H9 (cell line): Measurements from ENCODE around the gene SSBP3. TPM values are rescaled to one million over a fixed set of nuclear protein-coding genes. Genes with fewer than 3 reads are reported as not detected.

Experiments used
- DNase-seq: peaks from one replicate; pipeline ENCODE4 v3.0.0-alpha.2; 2017
- H2AFZ ChIP-seq: one replicate; pipeline ENCODE4 v1.6.1; 2013; ENCODE audit warnings: mild to moderate bottlenecking, low read length, control low read depth, moderate library complexity
- H2AK5ac ChIP-seq: 2 replicates; pipeline ENCODE4 v1.6.1; 2013; ENCODE audit warnings: low read length, control low read depth, mixed read lengths; ENCODE audit not compliant: insufficient read length
- H2BK120ac ChIP-seq: one replicate; pipeline ENCODE4 v1.6.1; 2013; ENCODE audit warnings: low read depth, mild to moderate bottlenecking, low read length, control low read depth, inconsistent platforms; ENCODE audit not compliant: poor library complexity, severe bottlenecking
- H2BK12ac ChIP-seq: 2 replicates; pipeline ENCODE4 v1.6.1; 2013; ENCODE audit warnings: low read length, control low read depth, mixed read lengths, low read depth; ENCODE audit not compliant: insufficient read length
- H2BK15ac ChIP-seq: 2 replicates; pipeline ENCODE4 v1.6.1; 2013; ENCODE audit warnings: low read depth, low read length, control low read depth
- H2BK20ac ChIP-seq: one replicate; pipeline ENCODE4 v1.6.1; 2013; ENCODE audit warnings: low read depth, mild to moderate bottlenecking, low read length, control low read depth, inconsistent platforms; ENCODE audit not compliant: poor library complexity, severe bottlenecking
- H2BK5ac ChIP-seq: 2 replicates; pipeline ENCODE4 v1.6.1; 2013; ENCODE audit warnings: low read length, control low read depth, mixed read lengths; ENCODE audit not compliant: insufficient read length
- H3K14ac ChIP-seq: 2 replicates; pipeline ENCODE4 v1.6.1; 2013; ENCODE audit warnings: low read length, control low read depth; ENCODE audit not compliant: insufficient read depth
- H3K18ac ChIP-seq: 2 replicates; pipeline ENCODE4 v1.6.1; 2013; ENCODE audit warnings: low read depth, mild to moderate bottlenecking, mixed read lengths, low read length, control low read depth; ENCODE audit not compliant: insufficient read length
- H3K23ac ChIP-seq: 2 replicates; pipeline ENCODE4 v1.6.1; 2013; ENCODE audit warnings: low read length, control low read depth, mixed read lengths, low read depth; ENCODE audit not compliant: insufficient read length
- H3K23me2 ChIP-seq: 2 replicates; pipeline ENCODE4 v1.6.1; 2013; ENCODE audit warnings: low read depth, mild to moderate bottlenecking, mixed read lengths, low read length, control low read depth; ENCODE audit not compliant: insufficient read length, poor library complexity, severe bottlenecking
- H3K27ac ChIP-seq: 2 replicates; pipeline ENCODE4 v1.5.1; 2013; ENCODE audit warnings: low read length, control low read depth, mixed read lengths, low read depth; ENCODE audit not compliant: insufficient read length
- H3K27me3 ChIP-seq: 2 replicates; pipeline ENCODE4 v1.6.1; 2013; ENCODE audit warnings: low read length, control low read depth, inconsistent platforms; ENCODE audit not compliant: insufficient read depth
- H3K4ac ChIP-seq: 2 replicates; pipeline ENCODE4 v1.6.1; 2013; ENCODE audit warnings: low read depth, mild to moderate bottlenecking, control low read depth, inconsistent platforms, low read length, moderate library complexity
- H3K4me1 ChIP-seq: 2 replicates; pipeline ENCODE4 v1.6.1; 2013; ENCODE audit warnings: low read length, control low read depth, inconsistent platforms; ENCODE audit not compliant: insufficient read depth
- H3K4me2 ChIP-seq: 2 replicates; pipeline ENCODE4 v1.6.1; 2013; ENCODE audit warnings: low read length, control low read depth, mixed read lengths; ENCODE audit not compliant: insufficient read length, insufficient read depth
- H3K56ac ChIP-seq: 2 replicates; pipeline ENCODE4 v1.6.1; 2013; ENCODE audit warnings: low read depth, mild to moderate bottlenecking, mixed read lengths, low read length, control low read depth; ENCODE audit not compliant: insufficient read length
- H3K79me1 ChIP-seq: 2 replicates; pipeline ENCODE4 v1.6.1; 2013; ENCODE audit warnings: low read depth, mild to moderate bottlenecking, moderate library complexity, low read length, control low read depth, inconsistent platforms; ENCODE audit not compliant: insufficient read depth, poor library complexity, severe bottlenecking
- H3K79me2 ChIP-seq: 2 replicates; pipeline ENCODE4 v1.6.1; 2013; ENCODE audit warnings: low read length, control low read depth, inconsistent platforms; ENCODE audit not compliant: insufficient read depth
- H3K9ac ChIP-seq: 2 replicates; pipeline ENCODE4 v1.6.1; 2013; ENCODE audit warnings: low read length, control low read depth, mixed read lengths; ENCODE audit not compliant: insufficient read length; ENCODE audit errors: extremely low read depth
- H3K9me3 ChIP-seq: one replicate; pipeline ENCODE4 v1.6.1; 2013; ENCODE audit warnings: low read depth, low read length, inconsistent platforms; ENCODE audit not compliant: control insufficient read depth
- H3T11ph ChIP-seq: one replicate; pipeline ENCODE4 v1.6.1; 2013; ENCODE audit warnings: mild to moderate bottlenecking, low read length, control low read depth, inconsistent platforms
- H4K20me1 ChIP-seq: one replicate; pipeline ENCODE4 v1.6.1; 2013; ENCODE audit not compliant: control insufficient read depth, insufficient read length, insufficient read depth
- H4K5ac ChIP-seq: 2 replicates; pipeline ENCODE4 v1.6.1; 2013; ENCODE audit warnings: low read depth, mild to moderate bottlenecking, mixed read lengths, low read length, control low read depth; ENCODE audit not compliant: insufficient read length
- H4K8ac ChIP-seq: replicated peaks from 2 replicates; pipeline ENCODE4 v1.6.1; 2013; ENCODE audit warnings: low read length, control low read depth, mixed read lengths, low read depth; ENCODE audit not compliant: insufficient read length
- H4K91ac ChIP-seq: 2 replicates; pipeline ENCODE4 v1.6.1; 2013; ENCODE audit warnings: low read depth, mild to moderate bottlenecking, moderate library complexity, mixed read lengths, low read length, control low read depth; ENCODE audit not compliant: insufficient read length
- H3K27ac Mint-ChIP-seq, 3 experiments: 2 replicates in 2 of 3; 3 replicates in 1 of 3; pipeline ENCODE4 v1.8.0; 2020 to 2021; ENCODE audit warnings: mixed read lengths in 3 of 3, mild to moderate bottlenecking in 1 of 3, moderate library complexity in 1 of 3
- H3K27me3 Mint-ChIP-seq: 2 replicates; pipeline ENCODE4 v1.8.0; 2021; ENCODE audit warnings: low read depth, mild to moderate bottlenecking, moderate library complexity, mixed read lengths
- H3K36me3 Mint-ChIP-seq, 3 experiments: 2 replicates in 2 of 3; 3 replicates in 1 of 3; pipeline ENCODE4 v1.8.0; 2020 to 2021; ENCODE audit warnings: low read depth in 3 of 3, mixed read lengths in 3 of 3; ENCODE audit not compliant: insufficient read depth in 1 of 3
- H3K4me1 Mint-ChIP-seq, 2 experiments: 2 replicates each; pipeline ENCODE4 v1.8.0; 2020; ENCODE audit warnings: mixed read lengths in 2 of 2
- H3K4me3 Mint-ChIP-seq, 2 experiments: 2 replicates in 1 of 2; 3 replicates in 1 of 2; pipeline ENCODE4 v1.8.0; 2020 to 2021; ENCODE audit warnings: mild to moderate bottlenecking in 2 of 2, mixed read lengths in 2 of 2, moderate library complexity in 1 of 2
- H3K9me3 Mint-ChIP-seq, 2 experiments: 2 replicates in 1 of 2; 3 replicates in 1 of 2; pipeline ENCODE4 v1.8.0; 2020; ENCODE audit warnings: mild to moderate bottlenecking in 2 of 2, mixed read lengths in 2 of 2, moderate library complexity in 1 of 2
- WGBS: extraction: QIAGEN DNeasy Blood & Tissue Kit; methylation state at CpG from one replicate; pipeline ENCODE4 v1.1.7; 2013; ENCODE audit warnings: missing lambda C conversion rate, low lambda C conversion rate, mixed read lengths; ENCODE audit not compliant: insufficient read length; ENCODE audit errors: extremely low coverage; 5-methylcytosine and 5-hydroxymethylcytosine counted together
- total RNA-seq: library from RNA; stranded (reverse); gene quantifications from 2 replicates; pipeline ENCODE4 v1.2.1, GENCODE V29; 2021
- TF ChIP-seq, protein P1 (sequence below): fragments of 200-600 bp; sonication (generic); conservative IDR thresholded peaks from 3 replicates; pipeline ENCODE4 v1.8.0; 2021; ENCODE audit warnings: antibody characterized with exemption, mild to moderate bottlenecking

Gene SSBP3
- total RNA-seq, 1 experiment from 2014 or later, result 126 TPM

DNA sequence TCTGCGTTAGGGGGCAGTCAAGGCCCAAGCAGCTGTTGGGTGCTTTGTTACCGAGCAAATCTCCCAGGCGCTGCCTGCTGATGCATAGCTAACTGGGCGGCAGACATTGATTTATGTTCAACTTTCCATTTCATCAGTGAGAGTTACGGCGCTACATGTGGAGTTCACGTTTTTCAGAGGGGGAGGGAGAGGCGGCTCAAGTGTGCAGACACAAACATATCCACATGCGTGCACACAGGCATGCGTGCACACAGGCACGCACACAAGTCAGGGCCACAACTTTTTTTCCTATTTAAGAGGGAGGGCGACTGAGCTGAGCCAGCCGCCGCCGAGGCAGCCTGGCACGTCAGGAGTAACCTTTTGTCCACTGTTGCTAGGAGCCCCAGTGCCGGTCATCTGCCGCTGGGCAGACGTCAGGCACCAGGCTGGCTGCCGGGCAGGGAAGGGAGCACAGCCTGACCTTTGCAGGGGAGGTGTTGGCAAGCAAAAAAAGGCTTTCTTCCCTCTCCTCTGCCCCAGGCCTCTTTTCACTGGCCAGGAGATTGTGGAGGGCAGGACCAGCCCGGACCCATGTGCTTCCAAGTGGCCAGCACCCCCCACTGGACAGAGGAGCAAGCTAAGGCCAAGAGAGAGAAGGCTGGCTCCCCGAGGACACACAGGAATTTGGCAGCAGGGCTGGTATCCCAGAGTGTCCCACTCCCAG is 133.0 kb downstream of the SSBP3 start:
- H4K91ac ChIP-seq, result no peak overlapping the region
- no peak overlapping the region for H2BK12ac ChIP-seq
- TF ChIP-seq, protein P1, sequence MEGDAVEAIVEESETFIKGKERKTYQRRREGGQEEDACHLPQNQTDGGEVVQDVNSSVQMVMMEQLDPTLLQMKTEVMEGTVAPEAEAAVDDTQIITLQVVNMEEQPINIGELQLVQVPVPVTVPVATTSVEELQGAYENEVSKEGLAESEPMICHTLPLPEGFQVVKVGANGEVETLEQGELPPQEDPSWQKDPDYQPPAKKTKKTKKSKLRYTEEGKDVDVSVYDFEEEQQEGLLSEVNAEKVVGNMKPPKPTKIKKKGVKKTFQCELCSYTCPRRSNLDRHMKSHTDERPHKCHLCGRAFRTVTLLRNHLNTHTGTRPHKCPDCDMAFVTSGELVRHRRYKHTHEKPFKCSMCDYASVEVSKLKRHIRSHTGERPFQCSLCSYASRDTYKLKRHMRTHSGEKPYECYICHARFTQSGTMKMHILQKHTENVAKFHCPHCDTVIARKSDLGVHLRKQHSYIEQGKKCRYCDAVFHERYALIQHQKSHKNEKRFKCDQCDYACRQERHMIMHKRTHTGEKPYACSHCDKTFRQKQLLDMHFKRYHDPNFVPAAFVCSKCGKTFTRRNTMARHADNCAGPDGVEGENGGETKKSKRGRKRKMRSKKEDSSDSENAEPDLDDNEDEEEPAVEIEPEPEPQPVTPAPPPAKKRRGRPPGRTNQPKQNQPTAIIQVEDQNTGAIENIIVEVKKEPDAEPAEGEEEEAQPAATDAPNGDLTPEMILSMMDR, result peak; percentile 56; the same call in 2 of the 3 replicates
- no peaks in the 10 kb centered on the region for H3K23me2 ChIP-seq
- H2BK5ac ChIP-seq, result no peak overlapping the region
- H4K20me1 ChIP-seq, result no peaks in the 10 kb centered on the region
- H3K27ac ChIP-seq, result no peak overlapping the region
- H2BK15ac ChIP-seq, result no peak overlapping the region
- H3K23ac ChIP-seq, result no peak overlapping the region
- H2BK20ac ChIP-seq, result no peak overlapping the region
- no CpG with 5 or more reads among the region's 22 CpGs for WGBS
- no peaks in the 10 kb centered on the region; the same call in 1 of the 2 replicates for H3K27me3 Mint-ChIP-seq
- H3K4me3 Mint-ChIP-seq, result peak overlapping the region in 1 of 2 experiments; percentile 35; a peak in 1 of 5 replicates
- H3K27ac Mint-ChIP-seq, result peak overlapping the region; percentile 42 to 98 (median 45)
- no peak overlapping the region for H3K56ac ChIP-seq
- peaks cover 39 to 43% of the 10 kb centered on the region in 2 experiments for H3K4me1 Mint-ChIP-seq
- H3K4me1 ChIP-seq, result peaks cover 3% of the 10 kb centered on the region; the same call in 1 of the 2 replicates
- no peak overlapping the region for H3K4me2 ChIP-seq
- no peak overlapping the region for H3K18ac ChIP-seq
- no peak overlapping the region for H3K4ac ChIP-seq
- H3K36me3 Mint-ChIP-seq, result peaks cover 10 to 17% (median 15%) of the 10 kb centered on the region in 3 experiments
- no peak overlapping the region; the same call in 1 of the 2 replicates for H3K14ac ChIP-seq
- no peak overlapping the region for H4K5ac ChIP-seq
- no peaks in the 10 kb centered on the region for H3K27me3 ChIP-seq
- no peak overlapping the region for H3T11ph ChIP-seq
- no peaks in the 10 kb centered on the region for H3K79me2 ChIP-seq
- peak; percentile 64 for DNase-seq
- peaks cover 2% of the 10 kb centered on the region for H3K79me1 ChIP-seq
- no peak overlapping the region for H2BK120ac ChIP-seq
- no peak overlapping the region for H4K8ac ChIP-seq
- H2AK5ac ChIP-seq, result no peak overlapping the region
- no peak overlapping the region for H3K9ac ChIP-seq
- no peaks in the 10 kb centered on the region for H3K9me3 ChIP-seq
- no peak overlapping the region for H2AFZ ChIP-seq
- H3K9me3 Mint-ChIP-seq, result no peaks in the 10 kb centered on the region; a peak in 1 of 5 replicates
